ENCODE results near the gene TMEM223.

TMEM223 gene

DNA sequence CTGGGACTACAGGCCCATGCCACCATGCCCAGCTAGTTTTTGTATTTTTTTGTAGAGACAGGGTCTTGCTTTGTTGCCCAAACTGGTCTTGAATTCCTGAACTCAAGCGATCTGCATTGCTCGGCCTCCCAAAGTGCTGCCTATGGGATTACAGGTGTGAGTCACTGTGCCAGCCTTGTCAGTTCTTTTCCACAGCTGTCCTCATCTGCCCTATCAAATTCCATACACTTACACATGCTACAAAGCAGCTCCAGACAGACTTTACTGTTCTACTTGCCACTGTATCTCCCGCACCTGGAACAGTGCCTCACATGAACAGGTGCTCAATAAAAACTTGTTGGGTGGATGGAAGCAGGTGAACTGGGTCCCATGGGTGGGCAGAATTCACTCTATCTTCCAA lies 31.9 kb upstream of the TMEM223 start:
- no peak overlapping the region for H3K27ac ChIP-seq (ENCODE audit: insufficient read depth, low read depth, low read length, poor library complexity, severe bottlenecking)
- no peak overlapping the region for H3K4me3 ChIP-seq (ENCODE audit: insufficient read depth, low read depth, low read length)
- WGBS, 2 experiments, result 95 to 99% methylated on average over 3 of the region's 3 CpGs
- peaks cover 28% of the 10 kb centered on the region for H3K36me3 ChIP-seq (ENCODE audit: control insufficient read depth, insufficient read depth, low read length)
- H3K9me3 ChIP-seq (ENCODE audit: control insufficient read depth, low read length), result no peaks in the 10 kb centered on the region
- no peaks in the 10 kb centered on the region for H3K4me1 ChIP-seq (ENCODE audit: control insufficient read depth, insufficient read depth, low read length)
- no peaks in the 10 kb centered on the region for H3K27me3 ChIP-seq (ENCODE audit: control insufficient read depth, insufficient read depth, low read length, poor library complexity, severe bottlenecking)

DNA sequence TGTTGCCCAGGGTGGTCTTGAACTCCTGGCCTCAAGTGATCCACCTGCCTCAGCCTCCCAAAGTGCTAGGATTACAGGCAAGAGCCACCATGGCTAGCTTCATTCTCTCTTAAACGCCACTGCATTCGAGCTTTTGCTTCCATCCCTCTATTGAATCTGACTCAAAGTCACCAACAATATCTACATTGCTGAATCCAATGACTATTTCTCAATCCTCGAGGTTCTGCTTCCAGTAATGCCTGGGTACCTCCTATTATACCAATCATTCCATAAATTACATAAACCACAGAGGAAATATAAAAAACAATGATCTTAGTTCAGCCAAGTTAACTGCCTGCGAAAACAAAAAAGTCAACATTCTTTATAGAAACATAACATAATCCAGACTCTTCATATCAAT lies 25.3 kb upstream of the TMEM223 start:
- Histone ChIP-seq H3K4me3 (ENCODE audit: insufficient read depth, low read depth, low read length) (no peak overlapping the region), H3K9me3 (ENCODE audit: control insufficient read depth, low read length) (no peaks in the 10 kb centered on the region), H3K27ac (ENCODE audit: insufficient read depth, low read depth, low read length, poor library complexity, severe bottlenecking) (no peak overlapping the region), H3K27me3 (ENCODE audit: control insufficient read depth, insufficient read depth, low read length, poor library complexity, severe bottlenecking) (no peaks in the 10 kb centered on the region), H3K36me3 (ENCODE audit: control insufficient read depth, insufficient read depth, low read length) (no peaks in the 10 kb centered on the region), H3K4me1 (ENCODE audit: control insufficient read depth, insufficient read depth, low read length) (no peaks in the 10 kb centered on the region)
- WGBS, 2 experiments, result 95 to 97% methylated on average over 4 of the region's 4 CpGs

GRCh38 chr11:62816557-62816956 lies 24.8 kb upstream of the TMEM223 start:
- H3K27ac ChIP-seq (ENCODE audit: insufficient read depth, low read depth, low read length, poor library complexity, severe bottlenecking), result no peak overlapping the region
- H3K4me3 ChIP-seq (ENCODE audit: insufficient read depth, low read depth, low read length), result no peak overlapping the region
- no peaks in the 10 kb centered on the region for H3K27me3 ChIP-seq (ENCODE audit: control insufficient read depth, insufficient read depth, low read length, poor library complexity, severe bottlenecking)
- 91 to 92% methylated on average over 7 to 8 of the region's 8 CpGs for WGBS, 2 experiments
- H3K9me3 ChIP-seq (ENCODE audit: control insufficient read depth, low read length), result no peaks in the 10 kb centered on the region
- no peaks in the 10 kb centered on the region for H3K36me3 ChIP-seq (ENCODE audit: control insufficient read depth, insufficient read depth, low read length)
- H3K4me1 ChIP-seq (ENCODE audit: control insufficient read depth, insufficient read depth, low read length), result no peaks in the 10 kb centered on the region

DNA sequence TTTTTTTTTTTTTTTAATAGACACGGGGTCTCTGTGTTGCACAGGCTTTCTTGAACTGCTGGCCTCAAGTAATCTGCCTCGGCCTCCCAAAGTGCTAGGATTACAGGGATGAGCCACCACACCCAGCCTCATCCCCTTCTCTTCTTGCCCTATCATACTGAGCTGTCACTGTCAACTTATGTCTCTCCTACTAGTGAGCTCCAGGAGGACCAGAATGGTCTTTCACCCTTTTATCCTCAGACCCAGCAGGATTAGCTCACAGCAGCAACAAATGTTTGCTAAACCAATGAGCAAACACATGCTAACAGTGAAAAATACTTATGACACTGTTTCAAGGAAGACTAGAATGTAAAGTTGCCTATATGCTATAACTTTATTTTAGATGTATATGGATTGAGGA lies 19.9 kb upstream of the TMEM223 start:
- Histone ChIP-seq H3K36me3 (ENCODE audit: control insufficient read depth, insufficient read depth, low read length) (no peaks in the 10 kb centered on the region), H3K27me3 (ENCODE audit: control insufficient read depth, insufficient read depth, low read length, poor library complexity, severe bottlenecking) (no peaks in the 10 kb centered on the region), H3K27ac (ENCODE audit: insufficient read depth, low read depth, low read length, poor library complexity, severe bottlenecking) (no peak overlapping the region), H3K4me1 (ENCODE audit: control insufficient read depth, insufficient read depth, low read length) (peaks cover under 1% of the 10 kb centered on the region), H3K4me3 (ENCODE audit: insufficient read depth, low read depth, low read length) (no peak overlapping the region), H3K9me3 (ENCODE audit: control insufficient read depth, low read length) (no peaks in the 10 kb centered on the region)
- 85 to 90% methylated on average over 2 of the region's 2 CpGs for WGBS, 2 experiments

DNA sequence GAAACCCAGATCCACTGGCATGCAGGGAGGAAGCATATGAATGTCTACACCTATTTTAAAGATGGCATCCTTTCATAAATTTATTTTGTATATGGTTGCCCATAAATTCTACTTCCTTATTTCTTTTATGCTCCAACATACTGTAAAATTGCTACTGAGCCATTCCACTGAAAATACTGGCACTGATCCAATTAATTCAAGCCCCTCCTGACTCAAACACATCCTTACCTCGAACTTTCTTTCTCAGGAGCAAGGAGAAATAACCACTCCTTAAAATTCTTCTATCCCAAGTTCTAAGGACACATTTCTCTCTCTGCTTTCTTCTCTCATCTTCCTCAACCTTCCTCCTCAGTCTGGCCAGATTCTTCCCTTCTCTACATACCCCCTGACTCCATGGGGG lies 18.9 kb upstream of the TMEM223 start:
- no peak overlapping the region for H3K27ac ChIP-seq (ENCODE audit: insufficient read depth, low read depth, low read length, poor library complexity, severe bottlenecking)
- H3K27me3 ChIP-seq (ENCODE audit: control insufficient read depth, insufficient read depth, low read length, poor library complexity, severe bottlenecking), result no peaks in the 10 kb centered on the region
- no peaks in the 10 kb centered on the region for H3K9me3 ChIP-seq (ENCODE audit: control insufficient read depth, low read length)
- WGBS, 2 experiments, result 90 to 94% methylated on average over 1 of the region's 1 CpG
- peaks cover 6% of the 10 kb centered on the region for H3K4me1 ChIP-seq (ENCODE audit: control insufficient read depth, insufficient read depth, low read length)
- no peak overlapping the region for H3K4me3 ChIP-seq (ENCODE audit: insufficient read depth, low read depth, low read length)
- no peaks in the 10 kb centered on the region for H3K36me3 ChIP-seq (ENCODE audit: control insufficient read depth, insufficient read depth, low read length)

DNA sequence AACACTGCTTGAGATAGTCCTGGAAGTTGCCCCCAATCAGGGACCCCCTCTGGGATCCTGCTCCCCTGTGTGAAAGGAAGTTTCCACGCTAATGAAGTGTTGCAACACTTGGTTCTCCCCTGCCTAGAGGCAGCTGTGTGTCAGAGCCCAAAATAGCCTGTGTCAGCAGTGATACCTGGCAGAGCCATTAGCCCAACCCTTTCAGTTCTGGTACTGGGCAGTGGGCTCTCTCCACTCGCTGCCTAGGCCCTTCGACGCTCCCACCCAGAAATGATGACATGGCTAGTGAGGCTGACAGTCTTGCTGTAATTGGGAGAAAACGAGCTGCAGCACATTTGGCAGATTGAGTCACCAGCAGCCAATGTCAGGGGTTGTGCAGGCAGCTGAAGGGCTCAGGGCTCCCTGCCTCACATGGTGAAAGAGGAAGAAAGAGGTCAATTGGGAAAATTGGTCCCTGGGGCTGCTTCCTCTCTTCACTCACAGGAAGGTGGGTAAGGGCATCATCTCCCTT lies 14.9 kb upstream of the TMEM223 start:
- H3K27ac ChIP-seq (ENCODE audit: insufficient read depth, low read depth, low read length, poor library complexity, severe bottlenecking), result peak overlapping the region; percentile 61
- H3K4me3 ChIP-seq (ENCODE audit: insufficient read depth, low read depth, low read length), result no peak overlapping the region
- peaks cover 10% of the 10 kb centered on the region for H3K4me1 ChIP-seq (ENCODE audit: control insufficient read depth, insufficient read depth, low read length)

GRCh38 chr11:62805961-62806441 lies 14.2 kb upstream of the TMEM223 start:
- H3K27ac ChIP-seq (ENCODE audit: insufficient read depth, low read depth, low read length, poor library complexity, severe bottlenecking), result peak overlapping the region; percentile 61
- H3K4me3 ChIP-seq (ENCODE audit: insufficient read depth, low read depth, low read length), result peak overlapping the region; percentile 95
- H3K9me3 ChIP-seq (ENCODE audit: control insufficient read depth, low read length), result no peaks in the 10 kb centered on the region
- WGBS, 2 experiments, result 37 to 38% methylated on average over 12 of the region's 12 CpGs
- H3K27me3 ChIP-seq (ENCODE audit: control insufficient read depth, insufficient read depth, low read length, poor library complexity, severe bottlenecking), result no peaks in the 10 kb centered on the region
- H3K36me3 ChIP-seq (ENCODE audit: control insufficient read depth, insufficient read depth, low read length), result peaks cover 20% of the 10 kb centered on the region
- H3K4me1 ChIP-seq (ENCODE audit: control insufficient read depth, insufficient read depth, low read length), result peaks cover 10% of the 10 kb centered on the region

More for the DNA sequence above, 14.9 kb upstream of the TMEM223 start:
- 86 to 87% methylated on average over 5 of the region's 5 CpGs for WGBS, 2 experiments
- no peaks in the 10 kb centered on the region for H3K9me3 ChIP-seq (ENCODE audit: control insufficient read depth, low read length)
- no peaks in the 10 kb centered on the region for H3K27me3 ChIP-seq (ENCODE audit: control insufficient read depth, insufficient read depth, low read length, poor library complexity, severe bottlenecking)
- H3K36me3 ChIP-seq (ENCODE audit: control insufficient read depth, insufficient read depth, low read length), result peaks cover 13% of the 10 kb centered on the region

GRCh38 chr11:62805076-62805892 lies 13.5 kb upstream of the TMEM223 start, which contains the start of gene NXF1:
NXF1 (minus strand) TSS chr11:62805440; CDS start chr11:62805356, 84 bp downstream.
- 1% methylated on average over 77 of the region's 77 CpGs for whole genome bisulfite sequencing, 2 experiments

GRCh38 chr11:62804310-62805075 lies 12.7 kb upstream of the TMEM223 start:
- no peaks in the 10 kb centered on the region for H3K9me3 ChIP-seq (ENCODE audit: control insufficient read depth, low read length)
- 19 to 20% methylated on average over 14 of the region's 14 CpGs for WGBS, 2 experiments
- peaks cover 31% of the 10 kb centered on the region for H3K36me3 ChIP-seq (ENCODE audit: control insufficient read depth, insufficient read depth, low read length)
- H3K4me3 ChIP-seq (ENCODE audit: insufficient read depth, low read depth, low read length), result peak overlapping the region; percentile 95
- H3K27ac ChIP-seq (ENCODE audit: insufficient read depth, low read depth, low read length, poor library complexity, severe bottlenecking), result peak overlapping the region; percentile 45
- no peaks in the 10 kb centered on the region for H3K27me3 ChIP-seq (ENCODE audit: control insufficient read depth, insufficient read depth, low read length, poor library complexity, severe bottlenecking)
- H3K4me1 ChIP-seq (ENCODE audit: control insufficient read depth, insufficient read depth, low read length), result peaks cover 10% of the 10 kb centered on the region

More at GRCh38 chr11:62805076-62805892, 13.5 kb upstream of the TMEM223 start, which contains the start of gene NXF1:
- H3K27me3 ChIP-seq (ENCODE audit: control insufficient read depth, insufficient read depth, low read length, poor library complexity, severe bottlenecking), result no peaks in the 10 kb centered on the region
- peak within 1 kb of the TSS; percentile 61 for H3K27ac ChIP-seq (ENCODE audit: insufficient read depth, low read depth, low read length, poor library complexity, severe bottlenecking)
- H3K9me3 ChIP-seq (ENCODE audit: control insufficient read depth, low read length), result no peaks in the 10 kb centered on the region
- H3K36me3 ChIP-seq (ENCODE audit: control insufficient read depth, insufficient read depth, low read length), result peaks cover 24% of the 10 kb centered on the region
- H3K4me1 ChIP-seq (ENCODE audit: control insufficient read depth, insufficient read depth, low read length), result peaks cover 10% of the 10 kb centered on the region
- H3K4me3 ChIP-seq (ENCODE audit: insufficient read depth, low read depth, low read length), result peak within 1 kb of the TSS; percentile 95

DNA sequence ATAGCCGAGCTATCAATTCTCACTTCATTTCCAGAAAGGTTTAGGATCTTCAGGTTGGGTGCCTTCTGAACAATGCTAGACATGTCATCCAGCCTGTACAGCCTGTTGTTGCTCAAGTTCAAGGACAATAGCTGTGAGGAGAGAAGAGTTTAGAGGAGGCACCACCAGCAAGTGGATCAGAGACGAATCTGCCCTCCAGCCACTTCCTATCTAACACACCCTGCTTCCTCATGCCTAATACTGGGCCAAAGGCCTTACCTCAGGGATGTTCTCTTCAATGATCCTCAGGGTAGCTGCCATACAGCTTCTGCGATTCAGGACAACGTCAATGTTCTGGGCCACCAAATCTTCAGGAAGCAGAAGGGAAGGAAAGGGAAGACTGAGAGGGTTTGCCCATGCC lies 9.3 kb upstream of the TMEM223 start:
- Histone ChIP-seq H3K36me3 (ENCODE audit: control insufficient read depth, insufficient read depth, low read length) (peaks cover 61% of the 10 kb centered on the region), H3K4me1 (ENCODE audit: control insufficient read depth, insufficient read depth, low read length) (peaks cover 4% of the 10 kb centered on the region)
- WGBS, 2 experiments, result 94 to 96% methylated on average over 4 of the region's 4 CpGs

More for the DNA sequence above, 9.3 kb upstream of the TMEM223 start:
- H3K27me3 ChIP-seq (ENCODE audit: control insufficient read depth, insufficient read depth, low read length, poor library complexity, severe bottlenecking), result no peaks in the 10 kb centered on the region
- no peaks in the 10 kb centered on the region for H3K9me3 ChIP-seq (ENCODE audit: control insufficient read depth, low read length)
- no peak overlapping the region for H3K4me3 ChIP-seq (ENCODE audit: insufficient read depth, low read depth, low read length)
- H3K27ac ChIP-seq (ENCODE audit: insufficient read depth, low read depth, low read length, poor library complexity, severe bottlenecking), result no peak overlapping the region

Measured in ectodermal cell (in vitro differentiated cells).